Measurements from ENCODE around the gene EEF1AKMT1.
"Not testable (repeated sequence)": the region's sequence is repeated elsewhere in the genome, so short reads cannot be mapped to it uniquely, and the experiment has no call there.

Gene EEF1AKMT1

DNA sequence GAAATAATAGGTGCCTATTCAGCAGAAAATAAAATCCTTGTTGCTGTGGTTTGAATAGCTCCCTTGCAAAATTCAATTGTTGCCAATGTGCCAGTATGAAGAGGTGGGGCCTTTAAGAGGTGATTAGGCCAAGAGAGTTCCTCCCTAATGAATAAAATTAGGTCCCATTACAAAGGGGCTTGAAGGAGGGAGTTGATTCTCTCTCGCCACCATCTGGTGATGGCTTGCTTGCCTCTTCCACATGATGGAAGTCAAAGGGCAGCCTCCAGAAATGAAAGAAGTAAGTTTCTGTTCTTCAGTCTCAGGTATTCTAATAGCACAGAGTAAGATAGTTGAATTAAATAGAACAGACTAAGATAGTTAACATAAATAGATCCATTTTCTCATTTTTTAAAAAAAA is 3.0 kb upstream of the EEF1AKMT1 start:
- DNase-seq (ENCODE audit: low spot score) = no peak

DNA sequence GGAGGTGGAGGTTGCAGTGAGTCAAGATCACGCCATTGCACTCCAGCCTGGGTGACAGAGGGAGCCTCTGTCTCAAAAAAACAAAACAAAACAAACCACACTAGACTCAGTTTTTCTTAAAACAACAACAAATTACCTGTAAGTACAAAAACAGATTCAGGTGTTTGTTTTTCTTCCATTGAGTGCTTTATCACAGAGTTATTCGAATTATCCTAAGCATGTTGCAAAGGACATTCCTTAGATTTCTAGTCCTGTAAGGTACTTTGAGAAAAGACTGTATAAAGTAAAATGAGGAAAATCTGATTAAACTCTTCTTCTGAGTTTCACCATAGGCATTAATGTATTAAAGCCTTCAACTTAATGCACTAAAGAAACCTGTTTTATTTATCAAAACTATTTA is 2.2 kb upstream of the EEF1AKMT1 start:
- no peak for DNase-seq (ENCODE audit: low spot score)

DNA sequence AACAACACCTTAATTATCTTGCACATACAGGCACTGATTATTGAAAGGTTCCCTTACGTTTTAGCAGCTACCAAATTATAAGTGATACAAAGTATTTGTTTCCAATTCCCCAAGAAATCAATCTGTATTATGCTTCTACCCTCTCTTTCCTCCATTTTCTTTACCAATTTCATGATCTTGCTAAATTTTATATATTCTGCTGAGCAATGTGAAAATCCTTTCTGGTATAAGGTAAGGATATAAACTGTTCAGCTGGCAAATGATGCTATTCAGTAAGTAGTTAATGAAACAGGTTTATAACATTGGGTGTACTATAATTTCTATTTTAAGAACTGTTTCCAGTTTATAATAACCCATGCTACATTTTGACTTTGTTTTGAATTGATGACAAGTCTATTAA is 985 bp upstream of the EEF1AKMT1 start:
- no peak for DNase-seq (ENCODE audit: low spot score)

DNA sequence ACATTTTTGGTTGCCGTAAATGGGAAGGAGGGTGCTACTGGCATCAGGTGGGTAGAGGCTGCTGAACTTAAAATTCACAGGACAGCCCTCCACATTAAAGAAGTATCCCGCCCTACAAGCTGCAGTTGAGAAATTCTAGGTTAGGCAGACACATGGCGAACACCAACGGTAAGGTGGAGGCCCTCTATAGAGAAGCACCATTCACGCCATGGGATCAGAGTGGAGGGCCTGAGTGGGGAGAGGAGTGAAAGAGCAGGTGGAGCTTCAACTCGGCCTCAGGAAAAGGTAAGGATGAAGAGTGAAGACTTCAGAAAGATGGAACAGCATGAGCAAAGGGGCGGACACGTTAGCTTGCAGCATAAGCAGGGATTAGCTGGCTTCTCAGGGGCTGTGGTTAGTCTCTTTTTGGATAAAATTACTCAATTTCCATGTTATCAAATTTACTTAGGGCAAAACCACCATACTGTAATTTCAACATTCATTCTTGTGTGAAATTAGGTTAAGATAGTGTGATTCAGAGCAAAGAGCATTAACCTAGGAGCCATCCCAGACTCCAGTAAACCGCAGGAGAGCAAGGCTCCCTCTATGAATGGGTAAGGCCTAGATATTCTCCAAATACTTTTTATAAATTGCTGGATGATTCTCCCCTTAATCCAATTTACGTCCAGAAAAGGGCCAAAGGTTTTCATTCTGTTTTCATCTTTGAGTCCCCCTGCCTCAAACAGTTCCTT is 1.2 kb downstream of the EEF1AKMT1 start:
- DNase-seq (ENCODE audit: low spot score) = no peak

DNA sequence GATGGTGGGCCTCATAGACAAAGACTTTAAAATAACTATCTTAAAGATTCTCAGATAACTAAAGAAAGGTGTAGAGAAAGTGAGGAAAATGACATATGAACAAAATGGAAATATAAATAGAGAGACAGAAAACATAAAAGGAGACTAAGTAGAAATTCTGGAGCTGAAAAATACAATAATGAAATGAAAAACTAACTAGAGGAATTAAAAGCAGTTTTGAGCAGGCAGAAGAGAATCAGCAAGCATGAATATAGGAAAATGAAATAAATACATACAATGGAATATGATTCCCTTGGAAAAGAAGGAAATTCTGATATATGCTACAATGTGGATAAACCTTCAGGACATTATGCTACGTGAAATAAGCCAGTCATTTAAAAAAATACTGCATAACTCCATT is 3.9 kb downstream of the EEF1AKMT1 start:
- no peak for DNase-seq (ENCODE audit: low spot score)

DNA sequence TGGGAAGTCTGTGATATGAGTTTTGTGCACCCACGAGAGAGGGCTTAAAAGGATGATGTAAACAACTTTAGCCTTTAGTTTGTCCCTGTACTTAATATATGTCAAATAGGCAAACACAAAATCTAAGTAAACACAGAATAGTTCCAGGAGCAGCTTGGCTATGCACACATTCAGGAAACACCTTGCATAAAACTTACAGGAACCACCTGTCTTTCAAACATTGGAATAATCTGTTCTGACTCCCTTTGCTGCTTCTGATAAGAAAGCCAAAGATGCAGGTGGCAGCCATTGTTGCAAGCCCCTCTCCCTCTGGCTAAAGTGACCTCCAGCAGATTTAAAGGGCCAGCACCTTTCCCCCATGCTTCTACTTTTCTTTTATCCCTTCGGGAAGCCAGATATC is 4.7 kb downstream of the EEF1AKMT1 start:
- no peak for DNase-seq (ENCODE audit: low spot score)

DNA sequence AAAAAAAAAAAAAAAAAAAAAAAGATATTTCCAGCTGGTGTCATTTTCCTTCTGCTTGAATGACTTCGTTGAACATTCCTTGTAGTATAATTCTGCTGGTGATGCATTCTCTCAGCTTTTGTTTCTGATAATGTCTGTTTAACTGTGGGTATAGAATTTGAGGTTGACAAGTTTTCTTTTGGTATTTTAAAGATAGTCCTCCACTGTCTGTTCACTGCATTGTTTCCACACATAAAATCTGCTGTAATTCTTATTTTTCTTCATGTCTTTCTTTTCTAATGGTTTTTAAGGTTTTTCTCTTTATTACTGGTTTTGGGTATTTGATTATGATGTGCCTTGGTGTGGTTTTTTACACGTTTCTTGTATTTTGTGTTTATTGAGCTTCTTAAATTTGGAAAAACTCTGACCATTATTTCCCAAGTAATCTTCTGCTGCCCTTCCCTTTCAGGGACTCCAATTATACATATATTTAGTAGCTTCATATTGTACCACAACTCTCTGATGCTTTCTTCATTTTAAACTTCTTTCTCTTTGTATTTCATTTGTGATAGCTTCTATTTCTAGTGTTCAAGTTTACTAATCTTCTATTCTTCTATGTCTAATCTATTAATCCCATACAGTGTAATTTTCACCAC is 6.3 kb downstream of the EEF1AKMT1 start:
- no peak for DNase-seq (ENCODE audit: low spot score)

DNA sequence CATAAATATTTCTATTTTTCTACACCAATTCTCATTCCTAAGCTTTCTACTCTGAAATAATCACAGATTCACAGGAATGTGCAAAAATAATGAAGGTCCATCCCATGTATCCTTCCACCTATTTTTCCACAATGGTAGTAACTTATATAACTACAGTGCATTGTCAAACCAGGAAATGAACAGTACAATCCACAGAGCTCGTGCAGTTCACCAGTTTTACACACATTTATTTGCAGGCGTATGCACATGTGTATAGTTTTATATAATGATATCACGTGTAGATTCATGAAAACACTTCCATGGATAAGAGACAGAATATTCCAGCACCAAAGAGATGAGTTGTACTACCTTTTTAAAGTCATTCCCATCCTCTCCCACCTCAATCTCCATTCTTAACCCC is 12.9 kb downstream of the EEF1AKMT1 start:
- DNase-seq (ENCODE audit: low spot score) = no peak

DNA sequence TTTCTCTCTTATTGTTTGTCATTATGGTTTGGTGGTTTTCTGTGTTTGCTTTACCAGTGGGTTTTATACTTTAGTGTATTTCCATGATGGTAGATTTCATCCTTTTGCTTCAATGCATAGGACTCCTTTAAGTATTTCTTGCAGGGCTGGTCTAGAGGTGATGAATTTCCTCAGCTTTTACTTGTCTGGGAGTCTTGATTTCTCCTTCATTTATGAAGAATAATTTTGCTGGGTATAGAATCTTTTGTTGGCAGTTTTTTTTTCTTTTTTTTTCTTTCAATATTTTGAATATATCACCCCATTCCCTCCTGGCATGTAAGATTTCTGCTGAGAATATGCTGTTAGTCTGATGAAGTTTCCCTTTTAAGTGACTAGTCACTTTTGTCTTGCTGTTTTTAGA is 19.8 kb downstream of the EEF1AKMT1 start:
- DNase-seq (ENCODE audit: low spot score) = no peak

DNA sequence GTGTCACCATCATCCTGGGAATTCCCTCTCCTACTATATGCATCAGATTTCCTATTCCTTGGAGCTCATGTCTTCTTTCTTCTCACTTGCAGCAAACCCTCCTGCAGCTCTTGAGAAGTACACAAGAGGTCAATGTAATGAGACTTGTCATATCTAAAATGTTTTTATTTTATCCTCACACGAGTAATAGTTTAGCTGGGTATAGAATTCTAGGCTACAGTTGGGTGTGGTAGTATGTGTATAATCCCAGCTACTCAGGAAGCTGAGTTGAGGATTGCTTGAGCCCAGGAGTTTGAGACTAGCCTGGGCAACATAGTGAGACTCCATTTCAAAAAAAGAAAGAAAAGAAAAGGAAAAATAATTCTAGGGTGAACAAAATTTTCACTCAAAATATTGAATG is 24.4 kb downstream of the EEF1AKMT1 start:
- no peak for DNase-seq (ENCODE audit: low spot score)

DNA sequence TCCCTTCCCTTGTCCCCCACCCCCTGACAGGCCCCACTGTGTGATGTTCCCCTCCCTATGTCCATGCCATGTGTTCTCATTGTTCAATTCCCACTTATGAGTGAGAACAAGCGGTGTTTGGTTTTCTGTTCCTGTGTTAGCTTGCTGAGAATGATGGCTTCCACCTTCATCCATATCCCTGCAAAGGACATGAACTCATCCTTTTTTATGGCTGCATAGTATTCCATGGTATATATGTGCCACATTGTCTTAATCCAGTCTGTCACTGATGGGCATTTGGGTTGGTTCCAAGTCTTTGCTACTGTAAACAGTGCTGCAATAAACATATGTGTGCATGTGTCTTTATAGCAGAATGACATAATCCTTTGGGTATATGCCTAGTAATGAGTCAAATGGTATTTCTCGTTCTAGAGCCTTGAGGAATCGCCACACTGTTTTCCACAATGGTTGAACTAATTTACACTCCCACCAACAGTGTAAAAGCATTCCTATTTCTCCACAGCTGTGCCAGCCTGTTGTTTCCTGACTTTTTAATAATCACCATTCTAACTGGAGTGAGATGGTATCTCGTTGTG is 29.8 kb downstream of the EEF1AKMT1 start:
- DNase-seq (ENCODE audit: low spot score) = not testable (repeated sequence)

DNA sequence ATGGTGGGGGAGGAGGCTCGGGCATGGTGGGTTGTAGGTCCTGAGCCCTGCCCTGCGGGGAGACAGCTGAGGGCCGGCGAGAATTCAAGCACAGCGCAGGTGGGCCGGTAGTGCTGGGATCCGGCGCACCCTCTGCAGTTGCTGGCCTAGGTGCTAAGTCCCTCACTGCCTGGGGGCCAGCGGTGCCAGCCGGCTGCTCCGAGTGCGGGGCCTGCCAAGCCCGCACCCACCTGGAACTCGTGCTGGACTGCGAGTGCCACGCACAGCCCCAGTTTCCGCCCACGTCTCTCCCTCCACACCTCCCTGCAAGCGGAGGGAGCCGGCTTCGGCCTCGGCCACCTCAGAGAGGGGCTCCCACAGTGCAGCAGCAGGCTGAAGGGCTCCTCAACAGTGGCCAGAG is 33.7 kb downstream of the EEF1AKMT1 start:
- no peak for DNase-seq (ENCODE audit: low spot score)

DNA sequence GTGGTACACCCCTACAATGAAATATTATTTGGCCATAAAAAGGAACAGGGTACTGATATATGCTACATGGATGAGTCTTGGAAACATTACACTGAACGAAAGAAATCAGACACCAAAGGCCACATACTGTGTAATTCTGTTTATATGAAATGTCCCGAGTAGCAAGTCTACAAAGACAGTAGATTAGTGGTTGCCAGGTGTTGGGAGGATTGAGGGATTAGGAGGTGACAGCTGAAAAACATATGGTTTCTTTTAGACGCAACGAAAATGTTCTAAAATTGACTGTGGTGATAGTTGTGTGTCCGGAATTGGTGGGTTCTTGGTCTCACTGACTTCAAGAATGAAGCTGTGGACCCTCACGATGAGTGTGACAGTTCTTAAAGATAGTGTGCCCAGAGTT is 35.1 kb downstream of the EEF1AKMT1 start:
- DNase-seq (ENCODE audit: low spot score) = no peak

DNA sequence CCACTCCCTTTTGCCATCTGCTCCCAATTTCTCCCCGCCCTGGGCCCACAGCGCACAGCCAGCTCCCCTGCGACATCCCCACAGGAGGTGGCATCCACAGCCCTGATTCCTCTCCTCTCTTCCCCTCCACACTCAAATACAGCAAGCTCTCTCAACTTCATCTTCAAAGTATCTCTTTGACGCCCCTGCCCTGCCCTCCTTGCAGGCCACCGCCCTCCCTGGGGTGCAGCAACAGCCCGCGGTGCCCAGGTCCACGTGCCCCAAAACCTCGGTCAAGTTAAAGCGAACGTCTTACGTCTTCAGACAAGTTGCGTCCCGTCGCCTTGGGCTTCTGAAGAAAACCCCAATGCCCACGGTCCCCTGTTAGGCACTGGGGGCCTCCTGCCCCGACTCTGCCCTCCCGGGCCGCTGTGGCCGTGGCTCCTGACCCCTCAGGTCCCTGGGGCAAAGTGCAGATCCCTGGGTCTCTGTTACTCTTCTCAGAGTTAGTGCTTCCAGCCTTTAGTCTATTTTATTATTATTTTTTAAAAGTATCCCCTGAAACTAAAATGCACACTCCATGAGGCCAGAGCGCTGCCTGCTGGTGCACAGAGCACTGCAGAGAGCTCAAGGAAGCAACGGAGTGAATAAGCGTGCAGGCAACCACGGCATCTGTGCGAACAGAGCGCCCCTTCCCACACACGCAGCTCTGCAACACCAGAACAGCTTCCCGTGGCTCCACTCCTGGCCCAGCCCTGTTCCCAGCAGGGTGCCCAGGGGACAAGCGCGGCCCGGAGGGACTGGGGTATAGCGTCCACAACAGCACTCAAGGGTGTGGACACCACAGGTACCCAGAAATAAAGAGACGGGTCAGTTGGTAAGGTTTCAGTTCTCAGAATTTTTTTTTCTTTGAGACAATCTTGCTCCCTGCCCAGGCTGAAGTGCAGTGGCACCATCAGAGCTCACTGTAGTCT is 43.9 kb downstream of the EEF1AKMT1 start:
- DNase-seq (ENCODE audit: low spot score) = no peak

DNA sequence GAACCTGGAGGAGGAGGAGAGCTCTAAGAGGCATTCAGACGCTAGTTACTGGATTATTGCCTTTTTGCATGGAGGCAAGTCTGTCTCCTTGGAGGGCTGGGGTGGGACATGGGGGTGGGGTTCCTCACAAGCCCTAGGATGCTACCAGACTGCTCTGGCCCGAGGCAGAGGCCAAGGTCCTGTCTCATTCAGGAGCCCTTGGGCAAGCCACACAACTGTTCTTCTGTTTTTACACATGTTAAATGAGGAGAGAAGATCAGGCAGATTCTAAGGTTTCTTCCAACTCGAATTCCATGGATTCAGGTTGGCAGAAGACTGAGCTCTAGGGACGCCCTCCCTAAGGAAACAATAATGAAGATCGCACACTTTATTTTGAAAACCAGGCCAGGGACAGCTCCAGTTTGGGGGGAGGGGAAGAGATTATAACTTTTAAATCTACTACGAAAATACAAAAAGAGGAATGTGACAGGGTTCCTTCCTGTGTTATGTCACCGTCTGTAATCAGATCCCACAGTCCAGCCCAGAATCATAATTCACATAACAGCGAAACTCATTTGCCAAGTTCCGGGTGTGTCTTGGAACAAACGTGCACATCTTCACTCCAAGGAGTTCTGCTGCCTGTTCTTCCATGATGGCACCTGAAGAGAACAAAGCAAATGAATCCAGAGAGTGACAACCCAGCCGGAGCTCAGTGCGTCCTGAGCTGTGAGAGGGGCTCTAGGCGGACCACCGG is 45.0 kb downstream of the EEF1AKMT1 start:
- no peak for DNase-seq (ENCODE audit: low spot score)

DNA sequence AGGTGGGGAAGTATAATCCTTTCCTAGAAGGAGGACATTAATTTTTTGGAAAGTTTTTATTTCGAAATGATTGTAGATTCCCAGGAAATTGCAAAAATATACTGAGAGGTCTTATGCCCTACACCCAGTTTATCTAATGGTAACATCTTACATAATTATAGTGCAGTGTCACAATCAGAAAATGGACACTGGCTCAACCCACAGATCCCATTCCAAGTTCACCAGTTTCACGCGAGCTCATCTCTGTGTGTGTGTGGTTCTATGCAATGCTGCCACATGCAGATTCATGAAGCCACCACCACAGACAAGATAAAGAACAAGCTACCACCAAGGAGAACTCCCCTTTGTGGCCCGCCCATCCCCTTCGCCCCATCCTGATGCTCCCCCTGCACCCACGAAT is 45.9 kb downstream of the EEF1AKMT1 start:
- no peak for DNase-seq (ENCODE audit: low spot score)

DNA sequence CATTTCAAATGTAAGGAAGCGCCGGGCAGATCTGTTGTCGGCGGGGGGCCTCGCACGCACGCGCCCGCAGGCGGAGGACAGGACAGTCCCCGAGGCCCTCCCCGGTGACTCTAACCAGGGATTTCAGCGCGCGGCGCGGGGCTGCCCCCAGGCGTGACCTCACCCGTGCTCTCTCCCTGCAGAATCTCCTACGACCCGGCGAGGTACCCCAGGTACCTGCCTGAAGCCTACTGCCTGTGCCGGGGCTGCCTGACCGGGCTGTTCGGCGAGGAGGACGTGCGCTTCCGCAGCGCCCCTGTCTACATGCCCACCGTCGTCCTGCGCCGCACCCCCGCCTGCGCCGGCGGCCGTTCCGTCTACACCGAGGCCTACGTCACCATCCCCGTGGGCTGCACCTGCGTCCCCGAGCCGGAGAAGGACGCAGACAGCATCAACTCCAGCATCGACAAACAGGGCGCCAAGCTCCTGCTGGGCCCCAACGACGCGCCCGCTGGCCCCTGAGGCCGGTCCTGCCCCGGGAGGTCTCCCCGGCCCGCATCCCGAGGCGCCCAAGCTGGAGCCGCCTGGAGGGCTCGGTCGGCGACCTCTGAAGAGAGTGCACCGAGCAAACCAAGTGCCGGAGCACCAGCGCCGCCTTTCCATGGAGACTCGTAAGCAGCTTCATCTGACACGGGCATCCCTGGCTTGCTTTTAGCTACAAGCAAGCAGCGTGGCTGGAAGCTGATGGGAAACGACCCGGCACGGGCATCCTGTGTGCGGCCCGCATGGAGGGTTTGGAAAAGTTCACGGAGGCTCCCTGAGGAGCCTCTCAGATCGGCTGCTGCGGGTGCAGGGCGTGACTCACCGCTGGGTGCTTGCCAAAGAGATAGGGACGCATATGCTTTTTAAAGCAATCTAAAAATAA is 52.1 kb downstream of the EEF1AKMT1 start:
- DNase-seq (ENCODE audit: low spot score) = no peak

DNA sequence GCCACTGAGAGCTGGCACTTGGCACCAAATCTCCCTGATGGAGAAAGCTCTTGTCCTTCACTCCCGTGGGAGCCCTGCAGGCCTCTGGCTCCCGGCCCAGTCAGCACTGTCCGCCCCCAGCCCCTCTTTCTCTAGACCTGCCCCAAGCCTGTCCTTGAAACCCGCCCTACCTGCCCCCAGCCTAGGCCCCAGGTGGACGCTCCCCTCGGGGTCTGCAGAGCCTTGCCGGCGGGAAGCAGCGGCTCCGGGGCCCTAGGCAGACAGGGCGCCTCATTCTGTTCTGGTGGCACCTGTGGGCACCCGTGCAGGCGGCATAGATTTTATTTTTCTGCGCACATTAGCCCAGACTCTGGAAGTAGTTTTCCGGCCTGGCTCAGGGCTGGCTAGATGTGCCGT is 52.7 kb downstream of the EEF1AKMT1 start:
- no peak for DNase-seq (ENCODE audit: low spot score)

DNA sequence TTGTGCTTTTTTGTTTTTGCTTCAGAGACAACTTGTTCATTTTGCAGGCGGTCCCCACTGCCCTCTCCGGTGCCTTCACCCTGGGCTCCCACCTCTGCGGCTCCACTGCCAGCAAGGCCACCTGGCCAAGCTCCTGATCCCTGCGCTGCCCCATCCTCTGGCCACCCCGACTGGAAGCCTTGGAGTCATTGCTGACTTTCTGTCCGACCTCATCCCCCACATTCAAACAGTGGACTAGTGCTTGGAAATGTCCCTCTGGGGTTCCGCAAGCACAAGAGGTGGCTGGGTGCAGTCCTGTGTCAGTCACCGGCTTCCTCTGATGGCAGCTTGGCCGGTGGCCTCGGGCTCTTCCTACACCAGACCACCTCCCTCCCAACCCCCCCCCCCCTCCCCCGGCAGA is 53.3 kb downstream of the EEF1AKMT1 start:
- no peak for DNase-seq (ENCODE audit: low spot score)

DNA sequence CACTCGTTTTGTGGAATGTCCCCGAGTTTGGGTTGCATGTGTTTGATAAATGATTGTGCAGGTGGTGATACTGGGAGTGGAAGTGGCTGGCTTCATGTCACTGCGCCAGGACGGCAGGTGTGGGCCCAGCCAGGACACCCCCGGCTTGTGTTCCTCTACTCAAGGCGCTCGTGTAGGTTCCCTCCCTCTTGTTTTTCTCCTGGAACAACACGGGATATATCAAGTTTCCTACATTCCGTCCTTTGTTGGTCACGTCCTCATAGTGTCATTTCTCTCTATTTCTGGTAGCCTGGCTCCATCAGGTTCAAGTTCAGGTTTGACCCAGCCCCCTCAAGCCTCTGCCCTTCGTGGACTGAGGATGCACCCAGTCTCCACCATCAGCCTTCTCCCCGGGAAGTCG is 54.0 kb downstream of the EEF1AKMT1 start:
- DNase-seq (ENCODE audit: low spot score) = no peak

Measured in HuH-7.5 (cell line).